ENCODE data around the gene GLT8D1. TPM values are rescaled to one million over a fixed set of nuclear protein-coding genes. Genes with fewer than 3 reads are reported as not detected.

Gene GLT8D1
- total RNA-seq, 1 experiment from 2014 or later: 26.5 TPM

- BruUV-seq (replicated peaks): no TSS peak
- Histone ChIP-seq H3K4me3 (ENCODE audit: low read depth, low read length, poor library complexity, severe bottlenecking) (no peak overlapping the region), H3K27ac (ENCODE audit: low read depth, low read length, poor library complexity, severe bottlenecking) (no peak overlapping the region), H3K27me3 (replicated peaks; ENCODE audit: insufficient read depth, low read depth, low read length, poor library complexity) (no peaks in the 10 kb centered on the region), H3K36me3 (ENCODE audit: insufficient read depth, low read length, poor library complexity, severe bottlenecking) (peaks cover 74% of the 10 kb centered on the region), H3K9me3 (ENCODE audit: low read depth, low read length, poor library complexity, severe bottlenecking) (no peaks in the 10 kb centered on the region), H3K4me1 (ENCODE audit: insufficient read depth, low read length, poor library complexity, severe bottlenecking) (peaks cover 12% of the 10 kb centered on the region)
- ChIA-PET CTCF (no interaction called here), POLR2A (ENCODE audit: low non-redundant PET) (interaction anchor here (0.6 kb wide), 1 partner anchor 429 kb away, joined by 3 read pairs; no protein-coding TSS in a partner anchor)
- no peak for DNase-seq (ENCODE audit: low spot score)
- TF ChIP-seq CTCF (conservative IDR thresholded peaks at IDR 0.05; ENCODE audit: low read depth, low read length) (no peak), EZH2 (IDR thresholded peaks at IDR 0.05; ENCODE audit: borderline replicate concordance, low read depth, low read length, poor library complexity, severe bottlenecking) (no peak)
- intact Hi-C loops (cut with micrococcal nuclease; ENCODE audit: unreplicated experiment): no loop called here
These were observed 16.4 kb downstream of the GLT8D1 start for GRCh38 chr3:52689151-52689550.

GRCh38 chr3:52688266-52688665 is 17.3 kb downstream of the GLT8D1 start:
- Histone ChIP-seq H3K4me3 (ENCODE audit: low read depth, low read length, poor library complexity, severe bottlenecking) (no peak overlapping the region), H3K27ac (ENCODE audit: low read depth, low read length, poor library complexity, severe bottlenecking) (no peak overlapping the region), H3K27me3 (replicated peaks; ENCODE audit: insufficient read depth, low read depth, low read length, poor library complexity) (no peaks in the 10 kb centered on the region), H3K36me3 (ENCODE audit: insufficient read depth, low read length, poor library complexity, severe bottlenecking) (peaks cover 66% of the 10 kb centered on the region), H3K4me1 (ENCODE audit: insufficient read depth, low read length, poor library complexity, severe bottlenecking) (peaks cover 12% of the 10 kb centered on the region), H3K9me3 (ENCODE audit: low read depth, low read length, poor library complexity, severe bottlenecking) (no peaks in the 10 kb centered on the region)
- intact Hi-C loops (cut with micrococcal nuclease; ENCODE audit: unreplicated experiment): no loop called here
- DNase-seq (ENCODE audit: low spot score): no peak
- POLR2A ChIA-PET (ENCODE audit: low non-redundant PET): no interaction called here
- CTCF ChIA-PET: no interaction called here
- TF ChIP-seq CTCF (conservative IDR thresholded peaks at IDR 0.05; ENCODE audit: low read depth, low read length): no peak
- no peak for TF ChIP-seq EZH2 (IDR thresholded peaks at IDR 0.05; ENCODE audit: borderline replicate concordance, low read depth, low read length, poor library complexity, severe bottlenecking)
- BruUV-seq (replicated peaks): no TSS peak

GRCh38 chr3:52685709-52686691 is 19.6 kb downstream of the GLT8D1 start, which contains the start of the genes GNL3 and PBRM1:
TSS of gene GNL3 (plus strand) at chr3:52686032. CDS start at chr3:52686093, 61 bp downstream.
TSS of gene PBRM1 (minus strand) at chr3:52685913.
- ChIA-PET CTCF (no interaction called here), POLR2A (ENCODE audit: low non-redundant PET) (no interaction called here)
- Histone ChIP-seq H3K27ac (ENCODE audit: low read depth, low read length, poor library complexity, severe bottlenecking) (peak within 1 kb of the TSS; percentile 88), H3K27me3 (replicated peaks; ENCODE audit: insufficient read depth, low read depth, low read length, poor library complexity) (no peaks in the 10 kb centered on the region), H3K9me3 (ENCODE audit: low read depth, low read length, poor library complexity, severe bottlenecking) (no peaks in the 10 kb centered on the region), H3K4me3 (ENCODE audit: low read depth, low read length, poor library complexity, severe bottlenecking) (peak within 1 kb of the TSS; percentile 85), H3K36me3 (ENCODE audit: insufficient read depth, low read length, poor library complexity, severe bottlenecking) (peaks cover 46% of the 10 kb centered on the region), H3K4me1 (ENCODE audit: insufficient read depth, low read length, poor library complexity, severe bottlenecking) (peaks cover 19% of the 10 kb centered on the region)
- TF ChIP-seq EZH2 (IDR thresholded peaks at IDR 0.05; ENCODE audit: borderline replicate concordance, low read depth, low read length, poor library complexity, severe bottlenecking): no peak
- TF ChIP-seq CTCF (conservative IDR thresholded peaks at IDR 0.05; ENCODE audit: low read depth, low read length): no peak
- BruUV-seq (replicated peaks): TSS peak; percentile 59
- intact Hi-C loops (cut with micrococcal nuclease; ENCODE audit: unreplicated experiment): no loop called here
- DNase-seq (ENCODE audit: low spot score): peak; percentile 93
